ENCODE data around the gene SSBP1. TPM values are rescaled to one million over a fixed set of nuclear protein-coding genes. Genes with fewer than 3 reads are reported as not detected.
"Not testable (repeated sequence)": the region's sequence is repeated elsewhere in the genome, so short reads cannot be mapped to it uniquely, and the experiment has no call there.

SSBP1 gene
- total RNA-seq, 1 experiment from 2014 or later, result 269 TPM

- Histone ChIP-seq H3K9me2 (replicated peaks; ENCODE audit: low read length) (no peaks in the 10 kb centered on the region), H4K20me1 (ENCODE audit: low read length) (no peaks in the 10 kb centered on the region), H3K9ac (ENCODE audit: low read length) (no peak overlapping the region), H2AFZ (ENCODE audit: low read length) (no peak overlapping the region), H3K4me1 (ENCODE audit: insufficient read depth, low read length) (no peaks in the 10 kb centered on the region), H3K4me2 (ENCODE audit: low read length) (no peak overlapping the region), H3K36me3 (ENCODE audit: low read depth, low read length) (peaks cover 55% of the 10 kb centered on the region), H3K9me3 (ENCODE audit: low read length) (peaks cover 13% of the 10 kb centered on the region), H3K4me3 (ENCODE audit: low read length) (no peak overlapping the region), H3K27me3 (ENCODE audit: low read length) (no peaks in the 10 kb centered on the region), H3K79me2 (ENCODE audit: low read length) (no peaks in the 10 kb centered on the region), H3F3A (ENCODE audit: low read length, unreplicated experiment) (no peaks in the 10 kb centered on the region), H3K27ac (ENCODE audit: low read length) (no peak overlapping the region)
- intact Hi-C loops (cut with micrococcal nuclease), result loop anchor here (1.0 to 5.0 kb wide), 2 partner anchors 31 to 103 kb away; no protein-coding TSS in a partner anchor
- DNase-seq, result peak; percentile 47
- peak; percentile 49; the same call in 1 of the 2 replicates for ATAC-seq
- TF ChIP-seq EZH2phosphoT487 (IDR thresholded peaks at IDR 0.05; ENCODE audit: borderline replicate concordance, low read length), result no peak
- TF ChIP-seq, protein P1, sequence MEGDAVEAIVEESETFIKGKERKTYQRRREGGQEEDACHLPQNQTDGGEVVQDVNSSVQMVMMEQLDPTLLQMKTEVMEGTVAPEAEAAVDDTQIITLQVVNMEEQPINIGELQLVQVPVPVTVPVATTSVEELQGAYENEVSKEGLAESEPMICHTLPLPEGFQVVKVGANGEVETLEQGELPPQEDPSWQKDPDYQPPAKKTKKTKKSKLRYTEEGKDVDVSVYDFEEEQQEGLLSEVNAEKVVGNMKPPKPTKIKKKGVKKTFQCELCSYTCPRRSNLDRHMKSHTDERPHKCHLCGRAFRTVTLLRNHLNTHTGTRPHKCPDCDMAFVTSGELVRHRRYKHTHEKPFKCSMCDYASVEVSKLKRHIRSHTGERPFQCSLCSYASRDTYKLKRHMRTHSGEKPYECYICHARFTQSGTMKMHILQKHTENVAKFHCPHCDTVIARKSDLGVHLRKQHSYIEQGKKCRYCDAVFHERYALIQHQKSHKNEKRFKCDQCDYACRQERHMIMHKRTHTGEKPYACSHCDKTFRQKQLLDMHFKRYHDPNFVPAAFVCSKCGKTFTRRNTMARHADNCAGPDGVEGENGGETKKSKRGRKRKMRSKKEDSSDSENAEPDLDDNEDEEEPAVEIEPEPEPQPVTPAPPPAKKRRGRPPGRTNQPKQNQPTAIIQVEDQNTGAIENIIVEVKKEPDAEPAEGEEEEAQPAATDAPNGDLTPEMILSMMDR (conservative IDR thresholded peaks at IDR 0.05; ENCODE audit: low read depth, low read length), result peak; percentile 59
- BruUV-seq (replicated peaks), result no TSS peak
- ChIA-PET POLR2A (ENCODE audit: unreplicated experiment) (no interaction called here), CTCF (no interaction called here)
Observed at GRCh38 chr7:141754939-141755338, 16.8 kb downstream of the SSBP1 start.

DNA sequence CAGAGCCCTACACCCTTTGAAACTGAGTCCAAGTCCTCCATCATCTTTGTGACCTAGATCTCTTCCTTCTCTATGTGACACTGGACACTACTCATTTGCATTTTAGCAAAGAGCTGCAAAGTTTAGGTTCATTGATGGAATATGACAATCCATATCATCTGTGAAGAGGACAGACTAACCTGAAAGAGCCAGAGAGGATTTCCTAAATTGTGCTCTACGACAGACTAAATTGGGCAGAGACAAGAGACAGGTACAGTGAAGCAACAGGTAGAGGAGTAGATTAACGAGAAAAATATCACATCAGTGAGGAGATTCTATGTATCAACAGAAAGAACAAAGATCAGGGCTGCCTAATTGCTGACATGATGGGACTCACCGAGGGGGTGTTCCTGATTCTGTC is 25.6 kb downstream of the SSBP1 start, which contains the start of gene TAS2R3:
Gene TAS2R3 (plus strand): TSS at position 301 of the 400 bp plus-strand sequence. CDS start 62 bp downstream, at position 363.
- no peak within 1 kb of the TSS for H3K27ac ChIP-seq (ENCODE audit: low read length)
- no peak within 1 kb of the TSS for H2AFZ ChIP-seq (ENCODE audit: low read length)
- no peak for ATAC-seq
- ChIA-PET CTCF (no interaction called here), POLR2A (ENCODE audit: unreplicated experiment) (no interaction called here)
- TF ChIP-seq EZH2 (IDR thresholded peaks at IDR 0.05; ENCODE audit: low read length, unreplicated experiment), result no peak
- TF ChIP-seq, protein P1 (conservative IDR thresholded peaks at IDR 0.05; ENCODE audit: low read depth, low read length), result no peak
- no peak for TF ChIP-seq EZH2phosphoT487 (IDR thresholded peaks at IDR 0.05; ENCODE audit: borderline replicate concordance, low read length)
- DNase-seq, result no peak
- H3K4me1 ChIP-seq (ENCODE audit: insufficient read depth, low read length), result no peaks in the 10 kb centered on the region
- H3K79me2 ChIP-seq (ENCODE audit: low read length), result no peaks in the 10 kb centered on the region
- H3K36me3 ChIP-seq (ENCODE audit: low read depth, low read length), result peaks cover 4% of the 10 kb centered on the region; the same call in 1 of the 2 replicates
- BruUV-seq (replicated peaks), result no TSS peak
- no peaks in the 10 kb centered on the region for H3F3A ChIP-seq (ENCODE audit: low read length, unreplicated experiment)
- no peak within 1 kb of the TSS for H3K4me3 ChIP-seq (ENCODE audit: low read length)
- H3K9ac ChIP-seq (ENCODE audit: low read length), result no peak within 1 kb of the TSS
- no peaks in the 10 kb centered on the region for H4K20me1 ChIP-seq (ENCODE audit: low read length)
- no peaks in the 10 kb centered on the region for H3K9me2 ChIP-seq (replicated peaks; ENCODE audit: low read length)
- intact Hi-C loops (cut with micrococcal nuclease), result no loop called here
- H3K27me3 ChIP-seq (ENCODE audit: low read length), result no peaks in the 10 kb centered on the region
- H3K9me3 ChIP-seq (ENCODE audit: low read length), result no peaks in the 10 kb centered on the region
- H3K4me2 ChIP-seq (ENCODE audit: low read length), result no peak within 1 kb of the TSS

DNA sequence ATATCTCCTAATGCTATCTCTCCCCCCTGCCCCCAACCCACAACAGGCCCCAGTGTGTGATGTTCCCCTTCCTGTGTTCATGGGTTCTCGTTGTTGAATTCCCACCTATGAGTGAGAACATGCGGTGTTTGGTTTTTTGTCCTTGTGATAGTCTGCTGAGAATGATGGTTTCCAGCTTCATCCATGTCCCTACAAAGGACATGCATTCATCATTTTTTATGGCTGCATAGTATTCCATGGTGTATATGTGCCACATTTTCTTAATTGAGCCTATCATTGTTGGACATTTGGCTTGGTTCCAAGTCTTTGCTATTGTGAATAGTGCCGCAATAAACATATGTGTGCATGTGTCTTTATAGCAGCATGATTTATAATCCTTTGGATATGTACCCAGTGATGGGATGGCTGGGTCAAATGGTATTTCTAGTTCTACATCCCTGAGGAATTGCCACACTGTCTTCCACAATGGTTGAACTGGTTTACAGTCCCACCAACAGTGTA is 32.0 kb downstream of the SSBP1 start:
- H3K4me1 ChIP-seq (ENCODE audit: insufficient read depth, low read length); H3F3A ChIP-seq (ENCODE audit: low read length, unreplicated experiment); intact Hi-C loops (cut with micrococcal nuclease); H3K27me3 ChIP-seq (ENCODE audit: low read length); H3K4me2 ChIP-seq (ENCODE audit: low read length); H4K20me1 ChIP-seq (ENCODE audit: low read length); H3K36me3 ChIP-seq (ENCODE audit: low read depth, low read length); DNase-seq; POLR2A ChIA-PET (ENCODE audit: unreplicated experiment); BruUV-seq (replicated peaks); H3K9me3 ChIP-seq (ENCODE audit: low read length); ATAC-seq; CTCF ChIA-PET; H3K9me2 ChIP-seq (replicated peaks; ENCODE audit: low read length); H3K27ac ChIP-seq (ENCODE audit: low read length); H3K9ac ChIP-seq (ENCODE audit: low read length); H3K79me2 ChIP-seq (ENCODE audit: low read length); H3K4me3 ChIP-seq (ENCODE audit: low read length); H2AFZ ChIP-seq (ENCODE audit: low read length): not testable (repeated sequence)
